Stomach (tissue), 9 donors: Measurements from ENCODE around the gene LNP1. TPM values are rescaled to one million over a fixed set of nuclear protein-coding genes. Genes with fewer than 3 reads are reported as not detected.

Experiments used
- DNase-seq, 2 donors: peaks; one replicate each; pipeline versions ENCODE4 v3.0.0 to v3.0.0-alpha.2; 2013 to 2019
- H3K27ac ChIP-seq, 5 donors: fragments of 200-600 bp in 4 of 5; sonication (generic) in 4 of 5; one replicate each; pipeline ENCODE4 v1.5.1; 2013 to 2019; ENCODE audit warnings: mild to moderate bottlenecking in 1 of 5, moderate library complexity in 1 of 5
- H3K27me3 ChIP-seq, 3 donors: fragments of 200-600 bp; sonication (generic); one replicate each; pipeline ENCODE4 v1.5.1; 2017 to 2019; ENCODE audit warnings: mixed run types in 1 of 3
- H3K36me3 ChIP-seq, 4 donors: fragments of 200-600 bp; sonication (generic); 1 replicate in 3 of 4; 2 replicates in 1 of 4; pipeline ENCODE4 v1.5.1; 2016 to 2019
- H3K4me1 ChIP-seq, 4 donors: fragments of 200-600 bp; sonication (generic); one replicate each; pipeline ENCODE4 v1.5.1; 2016 to 2019
- H3K4me3 ChIP-seq, 4 donors: fragments of 200-600 bp; sonication (generic) in 3 of 4; one replicate each; pipeline ENCODE4 v1.5.1; 2016 to 2019; ENCODE audit warnings: mild to moderate bottlenecking in 1 of 4
- H3K9me3 ChIP-seq, 4 donors: fragments of 200-600 bp; sonication (generic); one replicate each; pipeline ENCODE4 v1.5.1; 2016 to 2019
- EP300 ChIP-seq: sonication (generic); formaldehyde crosslinking; IDR thresholded peaks from one replicate; pipeline ENCODE4 v1.6.1; 2017; ENCODE audit warnings: antibody characterized with exemption
- POLR2A ChIP-seq, 4 donors: fragments of 450-650 bp; IDR thresholded peaks; one replicate each; pipeline ENCODE4 v1.6.1; 2016; ENCODE audit warnings: antibody characterized with exemption in 4 of 4, control low read depth in 2 of 4, mild to moderate bottlenecking in 1 of 4, moderate library complexity in 1 of 4
- POLR2AphosphoS5 ChIP-seq, 3 donors: sonication (generic); formaldehyde crosslinking; IDR thresholded peaks; one replicate each; pipeline ENCODE4 v1.6.1; 2016; ENCODE audit warnings: antibody characterized with exemption in 3 of 3
- WGBS, 5 donors: extraction: QIAGEN DNeasy Blood & Tissue Kit in 3 of 5; methylation state at CpG; one replicate each; pipeline versions ENCODE4 v1.1.5 to v1.1.7; 2013 to 2018; 5-methylcytosine and 5-hydroxymethylcytosine counted together
- intact Hi-C: fragments of 100-400 bp; cut with DNase I; formaldehyde crosslinking; loops from one replicate; pipeline ENCODE4 v1.15.1; 2023; ENCODE audit warnings: low total_unique reads
- polyA plus RNA-seq, 3 donors: library from polyadenylated mRNA; stranded (reverse); fragments of 200-250 nt; gene quantifications; one replicate each; pipeline ENCODE4 v1.2.3, GENCODE V29; 2013
- total RNA-seq, 5 donors: library from RNA; depleted of rRNA; stranded (reverse); fragments of >200 nt; gene quantifications; one replicate each; pipeline versions ENCODE4 v1.1.0 to v1.2.3, GENCODE V29; 2014 to 2016
- TF ChIP-seq, protein P1 (sequence below), 7 experiments: fragments of 450-650 bp in 4 of 7; fragments of 200-600 bp in 3 of 7; sonication (generic) in 3 of 7; IDR thresholded peaks; one replicate each; pipeline ENCODE4 v1.5.1; 2016 to 2019; ENCODE audit warnings: antibody characterized with exemption in 7 of 7, control low read depth in 2 of 7, mild to moderate bottlenecking in 1 of 7
- donor health status: healthy with polysubstance abuse.
- donor health status: Bipolar disorder and iron deficiency.
- donor health status: healthy.

Gene LNP1
- total and polyA plus RNA-seq, 8 donors: 0.58 to 4.0 (median 1.6) TPM; not detected in 3

- Histone ChIP-seq H3K4me3 (no peak overlapping the region), H3K4me1 (no peaks in the 10 kb centered on the region), H3K9me3 (peaks cover 0 to 2% (median under 1%) of the 10 kb centered on the region in 4 donors), H3K36me3 (peaks cover 0 to 3% (median 0%) of the 10 kb centered on the region in 4 donors), H3K27me3 (no peaks in the 10 kb centered on the region), H3K27ac (no peak overlapping the region)
- TF ChIP-seq POLR2AphosphoS5 (IDR thresholded peaks at IDR 0.05) (no peak), EP300 (no peak), POLR2A (IDR thresholded peaks at IDR 0.05) (no peak)
- TF ChIP-seq, protein P1, sequence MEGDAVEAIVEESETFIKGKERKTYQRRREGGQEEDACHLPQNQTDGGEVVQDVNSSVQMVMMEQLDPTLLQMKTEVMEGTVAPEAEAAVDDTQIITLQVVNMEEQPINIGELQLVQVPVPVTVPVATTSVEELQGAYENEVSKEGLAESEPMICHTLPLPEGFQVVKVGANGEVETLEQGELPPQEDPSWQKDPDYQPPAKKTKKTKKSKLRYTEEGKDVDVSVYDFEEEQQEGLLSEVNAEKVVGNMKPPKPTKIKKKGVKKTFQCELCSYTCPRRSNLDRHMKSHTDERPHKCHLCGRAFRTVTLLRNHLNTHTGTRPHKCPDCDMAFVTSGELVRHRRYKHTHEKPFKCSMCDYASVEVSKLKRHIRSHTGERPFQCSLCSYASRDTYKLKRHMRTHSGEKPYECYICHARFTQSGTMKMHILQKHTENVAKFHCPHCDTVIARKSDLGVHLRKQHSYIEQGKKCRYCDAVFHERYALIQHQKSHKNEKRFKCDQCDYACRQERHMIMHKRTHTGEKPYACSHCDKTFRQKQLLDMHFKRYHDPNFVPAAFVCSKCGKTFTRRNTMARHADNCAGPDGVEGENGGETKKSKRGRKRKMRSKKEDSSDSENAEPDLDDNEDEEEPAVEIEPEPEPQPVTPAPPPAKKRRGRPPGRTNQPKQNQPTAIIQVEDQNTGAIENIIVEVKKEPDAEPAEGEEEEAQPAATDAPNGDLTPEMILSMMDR (IDR thresholded peaks at IDR 0.05): no peak
- no peak for DNase-seq
- intact Hi-C loops: no loop called here
- WGBS, 5 donors: 28 to 73% (median 50%) methylated on average over 1 of the region's 1 CpG
Observed at GRCh38 chr3:100416863-100417262, 15.5 kb downstream of the LNP1 start.

DNA sequence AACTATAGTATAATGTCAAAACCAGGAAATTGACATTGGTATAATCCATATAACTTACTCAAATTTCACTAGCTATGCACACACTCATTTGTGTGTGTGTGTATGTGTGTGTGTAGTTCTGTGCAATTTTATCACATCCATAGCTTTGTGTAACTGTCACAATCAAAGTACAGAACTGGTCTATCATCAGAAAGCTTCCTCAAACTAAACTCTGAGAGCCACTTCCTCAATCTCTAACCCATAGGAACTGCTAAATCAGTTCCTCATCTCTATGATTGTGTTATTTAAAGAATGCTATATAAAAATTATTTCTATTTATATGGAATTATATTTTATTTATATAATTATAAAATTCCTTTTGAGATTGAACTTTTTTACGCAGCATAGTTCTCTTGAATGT is 18.1 kb downstream of the LNP1 start:
- H3K4me1 ChIP-seq: no peaks in the 10 kb centered on the region
- intact Hi-C loops: no loop called here
- WGBS, 5 donors: 89 to 99% (median 92%) methylated on average over 1 of the region's 1 CpG
- DNase-seq: no peak
- no peaks in the 10 kb centered on the region for H3K9me3 ChIP-seq
- no peaks in the 10 kb centered on the region for H3K27me3 ChIP-seq
- no peak overlapping the region for H3K27ac ChIP-seq
- TF ChIP-seq POLR2AphosphoS5 (IDR thresholded peaks at IDR 0.05) (no peak), POLR2A (IDR thresholded peaks at IDR 0.05) (no peak), EP300 (no peak)
- TF ChIP-seq, protein P1 (IDR thresholded peaks at IDR 0.05): no peak
- H3K36me3 ChIP-seq: no peaks in the 10 kb centered on the region
- no peak overlapping the region for H3K4me3 ChIP-seq

DNA sequence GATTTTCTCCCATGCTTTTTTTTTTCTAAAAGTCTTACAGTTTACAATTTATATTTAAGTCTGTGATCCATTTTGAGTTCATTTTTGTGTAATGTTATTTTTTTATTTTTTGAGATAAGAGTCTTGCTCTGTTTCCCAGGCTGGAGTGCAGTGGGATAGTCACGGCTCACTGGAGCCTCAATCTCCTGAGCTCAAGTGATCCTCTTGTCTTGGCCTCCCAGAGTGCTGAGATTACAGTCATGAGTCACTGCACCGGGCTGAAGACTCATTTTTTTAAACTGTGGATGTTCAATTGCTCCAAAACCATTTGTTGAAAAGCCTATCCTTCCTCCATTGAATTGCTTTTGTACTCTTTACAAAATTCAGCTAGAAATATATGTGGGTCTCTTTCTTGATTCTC is 19.5 kb downstream of the LNP1 start:
- WGBS, 5 donors: 60 to 89% (median 82%) methylated on average over 2 of the region's 2 CpGs
- Histone ChIP-seq H3K4me3 (no peak overlapping the region), H3K27me3 (no peaks in the 10 kb centered on the region), H3K9me3 (no peaks in the 10 kb centered on the region), H3K4me1 (peaks cover 0 to 10% (median 0%) of the 10 kb centered on the region in 4 donors), H3K36me3 (no peaks in the 10 kb centered on the region), H3K27ac (no peak overlapping the region)
- intact Hi-C loops: no loop called here
- DNase-seq: no peak
- TF ChIP-seq, protein P1 (IDR thresholded peaks at IDR 0.05): no peak
- no peak for TF ChIP-seq EP300
- no peak for TF ChIP-seq POLR2AphosphoS5 (IDR thresholded peaks at IDR 0.05)
- no peak for TF ChIP-seq POLR2A (IDR thresholded peaks at IDR 0.05)

- Histone ChIP-seq H3K36me3 (no peaks in the 10 kb centered on the region), H3K27me3 (no peaks in the 10 kb centered on the region), H3K4me3 (no peak overlapping the region), H3K4me1 (peaks cover 0 to 14% (median 0%) of the 10 kb centered on the region in 4 donors), H3K27ac (no peak overlapping the region), H3K9me3 (no peaks in the 10 kb centered on the region)
- WGBS, 5 donors: 92 to 98% (median 94%) methylated on average over 5 of the region's 5 CpGs
- intact Hi-C loops: no loop called here
- no peak for DNase-seq
- no peak for TF ChIP-seq POLR2A (IDR thresholded peaks at IDR 0.05)
Observed at GRCh38 chr3:100423611-100424010, 22.3 kb downstream of the LNP1 start.

DNA sequence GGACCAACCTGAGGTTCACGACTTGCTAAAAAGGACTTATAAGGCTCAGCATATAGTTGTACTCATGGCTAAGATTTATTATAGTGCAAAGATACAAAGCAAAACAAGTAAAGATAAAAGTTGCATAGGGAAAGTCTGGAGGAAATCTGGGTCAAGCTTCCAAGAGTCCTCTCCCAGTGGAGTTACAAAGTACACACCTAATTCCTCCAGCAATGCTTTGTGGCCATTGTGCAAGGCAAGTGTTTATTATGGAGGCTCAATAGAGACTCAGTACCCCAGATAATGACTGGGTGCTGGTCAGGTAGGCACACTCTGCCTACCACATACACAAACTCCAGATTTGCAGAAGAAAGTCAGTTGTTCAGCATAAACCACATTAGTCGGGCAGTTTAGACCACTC is 22.9 kb downstream of the LNP1 start:
- H3K9me3 ChIP-seq: no peaks in the 10 kb centered on the region
- WGBS, 5 donors: 84 to 97% (median 95%) methylated on average over 2 of the region's 2 CpGs
- H3K27me3 ChIP-seq: no peaks in the 10 kb centered on the region
- TF ChIP-seq EP300 (no peak), POLR2A (IDR thresholded peaks at IDR 0.05) (no peak), POLR2AphosphoS5 (IDR thresholded peaks at IDR 0.05) (no peak)
- TF ChIP-seq, protein P1 (IDR thresholded peaks at IDR 0.05): no peak
- no peak overlapping the region for H3K4me3 ChIP-seq
- H3K4me1 ChIP-seq: peaks cover 0 to 14% (median 0%) of the 10 kb centered on the region in 4 donors
- no peak for DNase-seq
- intact Hi-C loops: no loop called here
- no peak overlapping the region for H3K27ac ChIP-seq
- H3K36me3 ChIP-seq: no peaks in the 10 kb centered on the region
